ENCODE results near the gene TOMM70.
"Not testable (repeated sequence)": the region's sequence is repeated elsewhere in the genome, so short reads cannot be mapped to it uniquely, and the experiment has no call there.

Gene TOMM70

GRCh38 chr3:100400780-100401673 lies at the start of gene TOMM70, which contains the start of gene LNP1:
Gene TOMM70 (minus strand): TSS chr3:100401089. CDS start chr3:100400949, 140 bp downstream.
Gene LNP1 (plus strand): TSS chr3:100401539. CDS start chr3:100429730, 28,191 bp downstream.
- H3K36me3 ChIP-seq (ENCODE audit: control insufficient read depth in 5 of 5, insufficient read depth in 5 of 5, low read length in 5 of 5), result no peaks in the 10 kb centered on the region
- no peaks in the 10 kb centered on the region for H3K9me3 ChIP-seq (ENCODE audit: control insufficient read depth in 5 of 5, low read length in 5 of 5)
- peak within 1 kb of the TSS; percentile 98 for H3K27ac ChIP-seq (ENCODE audit: low read depth, low read length)
- peak within 1 kb of the TSS; percentile 57 to 99 (median 93) for H3K9ac ChIP-seq (ENCODE audit: low read length in 5 of 5)
- H3K4me3 ChIP-seq (ENCODE audit: low read depth in 1 of 5, low read length in 5 of 5), result peak within 1 kb of the TSS; percentile 91 to 99 (median 96)
- H3K27me3 ChIP-seq (ENCODE audit: control insufficient read depth in 5 of 5, insufficient read depth in 4 of 5, low read length in 5 of 5), result no peaks in the 10 kb centered on the region
- H3K4me1 ChIP-seq (ENCODE audit: control insufficient read depth in 5 of 5, insufficient read depth in 5 of 5, low read length in 5 of 5), result peaks cover 0 to 55% (median 40%) of the 10 kb centered on the region in 5 donors

- Histone ChIP-seq H3K9me3 (ENCODE audit: control insufficient read depth in 5 of 5, low read length in 5 of 5) (no peaks in the 10 kb centered on the region), H3K27me3 (ENCODE audit: control insufficient read depth in 5 of 5, insufficient read depth in 4 of 5, low read length in 5 of 5) (no peaks in the 10 kb centered on the region), H3K36me3 (ENCODE audit: control insufficient read depth in 5 of 5, insufficient read depth in 5 of 5, low read length in 5 of 5) (no peaks in the 10 kb centered on the region), H3K4me1 (ENCODE audit: control insufficient read depth in 5 of 5, insufficient read depth in 5 of 5, low read length in 5 of 5) (no peaks in the 10 kb centered on the region), H3K27ac (ENCODE audit: low read depth, low read length) (no peak overlapping the region), H3K4me3 (ENCODE audit: low read depth in 1 of 5, low read length in 5 of 5) (no peak overlapping the region), H3K9ac (ENCODE audit: low read length in 5 of 5) (no peak overlapping the region)
Measured at GRCh38 chr3:100449214-100449613, 48.3 kb upstream of the TOMM70 start.

GRCh38 chr3:100448079-100448478 lies 47.2 kb upstream of the TOMM70 start:
- H3K4me1 ChIP-seq (ENCODE audit: control insufficient read depth in 5 of 5, insufficient read depth in 5 of 5, low read length in 5 of 5), result no peaks in the 10 kb centered on the region
- peaks cover 0 to 3% (median 0%) of the 10 kb centered on the region in 5 donors for H3K9me3 ChIP-seq (ENCODE audit: control insufficient read depth in 5 of 5, low read length in 5 of 5)
- H3K9ac ChIP-seq (ENCODE audit: low read length in 5 of 5), result no peak overlapping the region
- H3K27me3 ChIP-seq (ENCODE audit: control insufficient read depth in 5 of 5, insufficient read depth in 4 of 5, low read length in 5 of 5), result no peaks in the 10 kb centered on the region
- H3K27ac ChIP-seq (ENCODE audit: low read depth, low read length), result no peak overlapping the region
- no peaks in the 10 kb centered on the region for H3K36me3 ChIP-seq (ENCODE audit: control insufficient read depth in 5 of 5, insufficient read depth in 5 of 5, low read length in 5 of 5)
- H3K4me3 ChIP-seq (ENCODE audit: low read depth in 1 of 5, low read length in 5 of 5), result no peak overlapping the region

- not testable (repeated sequence) for H3K9me3 ChIP-seq (ENCODE audit: control insufficient read depth in 5 of 5, low read length in 5 of 5); H3K9ac ChIP-seq (ENCODE audit: low read length in 5 of 5); H3K36me3 ChIP-seq (ENCODE audit: control insufficient read depth in 5 of 5, insufficient read depth in 5 of 5, low read length in 5 of 5); H3K27ac ChIP-seq (ENCODE audit: low read depth, low read length); H3K4me3 ChIP-seq (ENCODE audit: low read depth in 1 of 5, low read length in 5 of 5); H3K4me1 ChIP-seq (ENCODE audit: control insufficient read depth in 5 of 5, insufficient read depth in 5 of 5, low read length in 5 of 5); H3K27me3 ChIP-seq (ENCODE audit: control insufficient read depth in 5 of 5, insufficient read depth in 4 of 5, low read length in 5 of 5)
Measured at GRCh38 chr3:100447067-100447466, 46.2 kb upstream of the TOMM70 start.

- H3K27ac ChIP-seq (ENCODE audit: low read depth, low read length), result no peak overlapping the region
- peaks cover 0 to 3% (median 0%) of the 10 kb centered on the region in 5 donors for H3K9me3 ChIP-seq (ENCODE audit: control insufficient read depth in 5 of 5, low read length in 5 of 5)
- H3K27me3 ChIP-seq (ENCODE audit: control insufficient read depth in 5 of 5, insufficient read depth in 4 of 5, low read length in 5 of 5), result no peaks in the 10 kb centered on the region
Measured at GRCh38 chr3:100443690-100444089, 42.8 kb upstream of the TOMM70 start.

GRCh38 chr3:100440895-100441294 lies 40.0 kb upstream of the TOMM70 start:
- Histone ChIP-seq H3K9me3 (ENCODE audit: control insufficient read depth in 5 of 5, low read length in 5 of 5) (peaks cover 0 to 3% (median 0%) of the 10 kb centered on the region in 5 donors), H3K4me1 (ENCODE audit: control insufficient read depth in 5 of 5, insufficient read depth in 5 of 5, low read length in 5 of 5) (no peaks in the 10 kb centered on the region), H3K9ac (ENCODE audit: low read length in 5 of 5) (no peak overlapping the region), H3K27ac (ENCODE audit: low read depth, low read length) (no peak overlapping the region), H3K27me3 (ENCODE audit: control insufficient read depth in 5 of 5, insufficient read depth in 4 of 5, low read length in 5 of 5) (no peaks in the 10 kb centered on the region), H3K4me3 (ENCODE audit: low read depth in 1 of 5, low read length in 5 of 5) (no peak overlapping the region), H3K36me3 (ENCODE audit: control insufficient read depth in 5 of 5, insufficient read depth in 5 of 5, low read length in 5 of 5) (no peaks in the 10 kb centered on the region)

More at GRCh38 chr3:100443690-100444089, 42.8 kb upstream of the TOMM70 start:
- Histone ChIP-seq H3K9ac (ENCODE audit: low read length in 5 of 5) (no peak overlapping the region), H3K4me1 (ENCODE audit: control insufficient read depth in 5 of 5, insufficient read depth in 5 of 5, low read length in 5 of 5) (no peaks in the 10 kb centered on the region), H3K4me3 (ENCODE audit: low read depth in 1 of 5, low read length in 5 of 5) (no peak overlapping the region), H3K36me3 (ENCODE audit: control insufficient read depth in 5 of 5, insufficient read depth in 5 of 5, low read length in 5 of 5) (no peaks in the 10 kb centered on the region)

- H3K4me1 ChIP-seq (ENCODE audit: control insufficient read depth in 5 of 5, insufficient read depth in 5 of 5, low read length in 5 of 5), result no peaks in the 10 kb centered on the region
- no peak overlapping the region for H3K4me3 ChIP-seq (ENCODE audit: low read depth in 1 of 5, low read length in 5 of 5)
- no peak overlapping the region for H3K27ac ChIP-seq (ENCODE audit: low read depth, low read length)
- H3K27me3 ChIP-seq (ENCODE audit: control insufficient read depth in 5 of 5, insufficient read depth in 4 of 5, low read length in 5 of 5), result no peaks in the 10 kb centered on the region
- peaks cover 0 to 5% (median 0%) of the 10 kb centered on the region in 5 donors for H3K9me3 ChIP-seq (ENCODE audit: control insufficient read depth in 5 of 5, low read length in 5 of 5)
- H3K36me3 ChIP-seq (ENCODE audit: control insufficient read depth in 5 of 5, insufficient read depth in 5 of 5, low read length in 5 of 5), result no peaks in the 10 kb centered on the region
- H3K9ac ChIP-seq (ENCODE audit: low read length in 5 of 5), result no peak overlapping the region
Measured at GRCh38 chr3:100438623-100438974, 37.7 kb upstream of the TOMM70 start.

- peaks cover 0 to 3% (median 0%) of the 10 kb centered on the region in 5 donors for H3K9me3 ChIP-seq (ENCODE audit: control insufficient read depth in 5 of 5, low read length in 5 of 5)
- no peaks in the 10 kb centered on the region for H3K36me3 ChIP-seq (ENCODE audit: control insufficient read depth in 5 of 5, insufficient read depth in 5 of 5, low read length in 5 of 5)
- H3K9ac ChIP-seq (ENCODE audit: low read length in 5 of 5), result no peak overlapping the region
- H3K4me3 ChIP-seq (ENCODE audit: low read depth in 1 of 5, low read length in 5 of 5), result no peak overlapping the region
- H3K27ac ChIP-seq (ENCODE audit: low read depth, low read length), result no peak overlapping the region
- no peaks in the 10 kb centered on the region for H3K4me1 ChIP-seq (ENCODE audit: control insufficient read depth in 5 of 5, insufficient read depth in 5 of 5, low read length in 5 of 5)
- no peaks in the 10 kb centered on the region for H3K27me3 ChIP-seq (ENCODE audit: control insufficient read depth in 5 of 5, insufficient read depth in 4 of 5, low read length in 5 of 5)
Measured at GRCh38 chr3:100437721-100438622, 37.1 kb upstream of the TOMM70 start.

- no peak overlapping the region for H3K4me3 ChIP-seq (ENCODE audit: low read depth in 1 of 5, low read length in 5 of 5)
- no peaks in the 10 kb centered on the region for H3K36me3 ChIP-seq (ENCODE audit: control insufficient read depth in 5 of 5, insufficient read depth in 5 of 5, low read length in 5 of 5)
- H3K4me1 ChIP-seq (ENCODE audit: control insufficient read depth in 5 of 5, insufficient read depth in 5 of 5, low read length in 5 of 5), result no peaks in the 10 kb centered on the region
- H3K9ac ChIP-seq (ENCODE audit: low read length in 5 of 5), result no peak overlapping the region
- peaks cover 0 to 3% (median 0%) of the 10 kb centered on the region in 5 donors for H3K9me3 ChIP-seq (ENCODE audit: control insufficient read depth in 5 of 5, low read length in 5 of 5)
- no peak overlapping the region for H3K27ac ChIP-seq (ENCODE audit: low read depth, low read length)
- no peaks in the 10 kb centered on the region for H3K27me3 ChIP-seq (ENCODE audit: control insufficient read depth in 5 of 5, insufficient read depth in 4 of 5, low read length in 5 of 5)
Measured at GRCh38 chr3:100436951-100437350, 36.1 kb upstream of the TOMM70 start.
